ENCODE data around the gene XAB2.

The XAB2 gene

GRCh38 chr19:7632340-7633203 lies 3.2 kb upstream of the XAB2 start:
- no peak for DNase-seq

- no peak for DNase-seq
Observed at GRCh38 chr19:7631577-7631976, 2.2 kb upstream of the XAB2 start.

- no peak for DNase-seq
Observed at GRCh38 chr19:7628589-7629311, 595 bp downstream of the XAB2 start.

- DNase-seq, result no peak
Observed at GRCh38 chr19:7627166-7627565, 2.2 kb downstream of the XAB2 start.

- DNase-seq, result no peak
Observed at GRCh38 chr19:7625763-7626372, 3.5 kb downstream of the XAB2 start.

- no peak for DNase-seq
Observed at GRCh38 chr19:7624810-7625209, 4.5 kb downstream of the XAB2 start.

GRCh38 chr19:7623725-7624603 lies 5.4 kb downstream of the XAB2 start:
- DNase-seq, result no peak

- DNase-seq, result no peak
Observed at GRCh38 chr19:7622933-7623685, 6.2 kb downstream of the XAB2 start.

- no peak for DNase-seq
Observed at GRCh38 chr19:7620442-7621412, 8.6 kb downstream of the XAB2 start.

- no peak for DNase-seq
Observed at GRCh38 chr19:7619671-7620441, 9.5 kb downstream of the XAB2 start.

GRCh38 chr19:7618771-7619510 lies 10.4 kb downstream of the XAB2 start:
- DNase-seq, result no peak

GRCh38 chr19:7618348-7618747 lies 11.0 kb downstream of the XAB2 start:
- DNase-seq, result no peak

- no peak for DNase-seq
Observed at GRCh38 chr19:7617735-7618134, 11.6 kb downstream of the XAB2 start.

- no peak for DNase-seq
Observed at GRCh38 chr19:7617172-7617571, 12.2 kb downstream of the XAB2 start.

GRCh38 chr19:7614859-7615741 lies 14.2 kb downstream of the XAB2 start:
- DNase-seq, result no peak

GRCh38 chr19:7612282-7613274 lies 16.8 kb downstream of the XAB2 start:
- DNase-seq, result no peak
